GM13976 (cell line): Measurements from ENCODE around the gene SPPL3.

ENCODE experiments used
- DNase-seq: peaks from one replicate; pipeline ENCODE4 v3.0.0; 2012; ENCODE audit warnings: low spot score
- CTCF ChIP-seq: IDR thresholded peaks from 2 replicates; pipeline ENCODE4 v1.5.1; 2012; ENCODE audit warnings: borderline replicate concordance, mild to moderate bottlenecking; ENCODE audit not compliant: insufficient read depth; ENCODE audit errors: extremely low read depth, missing control alignments, control extremely low read depth
- in situ Hi-C: fragments of 300-500 bp; cut with MboI; formaldehyde crosslinking; loops from one replicate; pipeline ENCODE4 v1.12.0; 2022; ENCODE audit warnings: low sequenced_read_pairs, mixed read lengths, inconsistent platforms; ENCODE audit not compliant: unreplicated experiment

SPPL3 gene

GRCh38 chr12:120766566-120766965 is 137.6 kb downstream of the SPPL3 start:
- no peak for DNase-seq
- TF ChIP-seq CTCF = no peak
- in situ Hi-C loops = no loop called here

GRCh38 chr12:120764816-120765215 is 139.3 kb downstream of the SPPL3 start:
- in situ Hi-C loops = no loop called here
- no peak for TF ChIP-seq CTCF
- DNase-seq = no peak

- DNase-seq = no peak
- in situ Hi-C loops = no loop called here
- no peak for TF ChIP-seq CTCF
These were observed 140.9 kb downstream of the SPPL3 start for GRCh38 chr12:120763250-120763649.

- no peak for DNase-seq
- TF ChIP-seq CTCF = no peak
- in situ Hi-C loops = no loop called here
These were observed 142.1 kb downstream of the SPPL3 start for GRCh38 chr12:120762086-120762485.

- TF ChIP-seq CTCF = no peak
- no peak for DNase-seq
- in situ Hi-C loops = no loop called here
These were observed 142.6 kb downstream of the SPPL3 start for GRCh38 chr12:120761519-120761934.

- DNase-seq = no peak
- in situ Hi-C loops = no loop called here
- TF ChIP-seq CTCF = no peak
These were observed 143.6 kb downstream of the SPPL3 start for GRCh38 chr12:120760349-120761254.
